HFF-Myc (cell line): ENCODE data around the gene FARP1.
"Not testable (repeated sequence)": the region's sequence is repeated elsewhere in the genome, so short reads cannot be mapped to it uniquely, and the experiment has no call there.

Experiments used
- DNase-seq: peaks from one replicate; pipeline ENCODE4 v3.0.0-alpha.2; 2011; ENCODE audit warnings: low read depth; ENCODE audit errors: extremely low read depth
- H3K4me3 ChIP-seq: replicated peaks from 2 replicates; pipeline ENCODE4 v1.5.1; 2011; ENCODE audit warnings: low read depth, mild to moderate bottlenecking, control low read depth, low read length
- TF ChIP-seq, protein P1 (sequence below): IDR thresholded peaks from 2 replicates; pipeline ENCODE4 v1.5.1; 2012; ENCODE audit warnings: mild to moderate bottlenecking, low read depth, low read length, control low read depth; ENCODE audit errors: missing control alignments

FARP1 gene

DNA sequence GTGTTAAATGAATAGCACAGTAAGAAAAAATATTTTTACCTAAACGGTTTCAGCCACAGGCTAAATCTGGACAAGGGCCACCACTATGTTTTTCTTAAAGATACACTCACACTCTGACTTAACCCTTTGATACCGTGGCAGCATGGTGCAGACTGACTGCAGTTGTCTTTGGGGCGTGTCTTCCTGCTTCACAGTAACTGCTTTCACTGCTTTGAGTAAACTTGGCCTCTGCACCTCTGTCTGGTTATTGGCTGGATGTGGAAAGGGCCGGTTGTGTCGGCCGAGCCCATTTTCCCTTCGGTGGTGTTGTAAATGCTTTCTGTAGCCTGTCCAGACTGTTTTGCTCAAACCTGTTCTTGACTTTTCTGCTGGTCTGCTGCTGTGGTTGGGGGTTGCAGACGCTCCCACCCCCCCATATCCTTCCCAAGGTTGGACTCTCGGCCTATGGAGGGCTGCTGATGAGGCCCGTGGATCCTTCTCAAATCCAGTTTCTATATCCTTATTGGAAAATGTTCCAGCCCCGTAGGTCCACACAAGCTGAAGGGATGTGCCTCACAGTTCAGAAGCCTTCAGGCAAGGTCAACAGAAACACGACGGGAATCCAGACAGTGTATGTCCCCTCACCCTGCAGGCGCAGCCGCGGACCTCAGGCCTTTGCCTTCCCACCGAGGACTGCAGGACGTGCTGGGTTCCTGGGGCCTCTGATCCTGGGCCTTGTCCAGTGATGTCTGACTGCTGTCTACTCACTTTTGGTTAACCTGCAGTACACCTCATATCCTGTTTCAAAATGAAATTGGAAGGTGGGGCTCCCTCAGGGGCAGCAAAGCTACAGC lies 124.4 kb downstream of the FARP1 start:
- no peak overlapping the region for H3K4me3 ChIP-seq
- DNase-seq: no peak
- TF ChIP-seq, protein P1, sequence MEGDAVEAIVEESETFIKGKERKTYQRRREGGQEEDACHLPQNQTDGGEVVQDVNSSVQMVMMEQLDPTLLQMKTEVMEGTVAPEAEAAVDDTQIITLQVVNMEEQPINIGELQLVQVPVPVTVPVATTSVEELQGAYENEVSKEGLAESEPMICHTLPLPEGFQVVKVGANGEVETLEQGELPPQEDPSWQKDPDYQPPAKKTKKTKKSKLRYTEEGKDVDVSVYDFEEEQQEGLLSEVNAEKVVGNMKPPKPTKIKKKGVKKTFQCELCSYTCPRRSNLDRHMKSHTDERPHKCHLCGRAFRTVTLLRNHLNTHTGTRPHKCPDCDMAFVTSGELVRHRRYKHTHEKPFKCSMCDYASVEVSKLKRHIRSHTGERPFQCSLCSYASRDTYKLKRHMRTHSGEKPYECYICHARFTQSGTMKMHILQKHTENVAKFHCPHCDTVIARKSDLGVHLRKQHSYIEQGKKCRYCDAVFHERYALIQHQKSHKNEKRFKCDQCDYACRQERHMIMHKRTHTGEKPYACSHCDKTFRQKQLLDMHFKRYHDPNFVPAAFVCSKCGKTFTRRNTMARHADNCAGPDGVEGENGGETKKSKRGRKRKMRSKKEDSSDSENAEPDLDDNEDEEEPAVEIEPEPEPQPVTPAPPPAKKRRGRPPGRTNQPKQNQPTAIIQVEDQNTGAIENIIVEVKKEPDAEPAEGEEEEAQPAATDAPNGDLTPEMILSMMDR: no peak

DNA sequence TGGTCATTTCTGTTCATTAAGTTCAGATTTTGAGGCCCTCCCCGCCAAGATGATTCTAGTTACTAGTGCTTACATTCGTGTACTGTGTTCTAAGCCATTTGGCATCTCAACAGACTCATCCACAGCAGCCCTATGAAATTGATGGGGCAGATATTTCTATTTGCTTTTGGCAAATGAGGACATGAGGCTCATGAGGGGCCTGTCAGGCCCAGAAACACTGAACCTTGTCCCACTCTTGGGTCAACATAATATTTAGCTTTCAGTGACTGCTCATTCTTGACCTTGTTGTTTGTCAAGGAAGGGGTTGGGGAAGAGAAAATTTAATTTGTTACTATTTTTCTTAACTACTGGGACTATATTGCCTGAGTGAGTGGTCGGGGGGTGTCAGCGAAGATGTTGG lies 126.5 kb downstream of the FARP1 start:
- TF ChIP-seq, protein P1: no peak
- no peak overlapping the region for H3K4me3 ChIP-seq
- no peak for DNase-seq

DNA sequence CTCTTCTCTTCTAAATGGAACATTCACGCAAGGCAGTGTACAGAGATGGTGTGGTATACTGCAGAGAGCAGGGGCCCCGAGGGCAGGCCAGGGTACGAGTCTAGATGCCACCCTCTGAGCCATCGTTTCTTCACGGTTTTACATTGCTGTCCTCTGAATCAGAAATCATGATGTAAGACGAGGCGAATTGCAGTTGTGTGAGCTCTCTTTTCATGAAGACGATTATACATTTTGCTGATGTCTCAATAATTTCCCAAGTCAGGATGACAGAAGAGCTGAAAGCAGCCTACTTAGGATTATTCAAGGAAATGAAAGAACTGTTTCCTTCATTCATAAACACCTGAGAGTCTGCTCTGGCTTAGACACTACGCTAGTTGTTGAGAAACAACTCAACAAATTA lies 127.9 kb downstream of the FARP1 start:
- TF ChIP-seq, protein P1: no peak
- DNase-seq: no peak
- H3K4me3 ChIP-seq: no peak overlapping the region

DNA sequence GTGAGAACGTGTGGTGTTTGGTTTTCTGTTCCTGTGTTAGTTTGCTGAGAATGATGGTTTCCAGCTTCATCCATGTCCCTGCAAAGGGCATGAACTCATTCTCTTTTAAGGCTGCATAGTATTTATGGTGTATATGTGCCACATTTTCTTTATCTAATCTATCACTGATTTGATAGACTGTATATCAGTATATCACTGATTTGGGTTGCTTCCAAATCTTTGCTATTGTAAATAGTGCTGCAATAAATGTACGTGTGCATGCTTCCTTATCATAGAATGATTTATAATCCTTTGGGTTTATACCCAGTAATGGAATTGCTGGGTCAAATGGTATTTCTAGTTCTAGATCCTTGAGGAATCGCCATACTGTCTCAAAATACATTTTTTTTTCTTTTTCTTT lies 128.8 kb downstream of the FARP1 start:
- H3K4me3 ChIP-seq, DNase-seq: not testable (repeated sequence)

DNA sequence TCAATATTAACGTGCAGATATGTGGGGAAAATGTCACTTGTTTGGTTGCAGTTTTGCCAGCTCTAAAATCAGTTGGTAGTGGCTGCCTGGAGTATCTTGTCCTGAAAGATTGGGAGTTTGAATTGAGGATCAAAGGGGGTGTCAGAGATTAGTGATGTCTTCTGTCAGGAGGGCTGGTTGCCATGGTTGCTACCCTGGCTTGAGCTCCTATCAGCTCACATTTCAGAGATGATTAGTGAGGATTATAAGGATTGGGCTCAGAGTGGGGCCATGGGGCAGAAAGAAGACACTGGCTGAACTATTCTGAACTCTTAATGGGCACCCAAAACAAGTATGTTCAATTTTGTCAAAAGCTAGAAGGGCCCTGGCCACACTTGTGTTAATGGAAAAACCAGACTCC lies 129.7 kb downstream of the FARP1 start:
- no peak for DNase-seq
- no peak overlapping the region for H3K4me3 ChIP-seq
- TF ChIP-seq, protein P1: no peak

DNA sequence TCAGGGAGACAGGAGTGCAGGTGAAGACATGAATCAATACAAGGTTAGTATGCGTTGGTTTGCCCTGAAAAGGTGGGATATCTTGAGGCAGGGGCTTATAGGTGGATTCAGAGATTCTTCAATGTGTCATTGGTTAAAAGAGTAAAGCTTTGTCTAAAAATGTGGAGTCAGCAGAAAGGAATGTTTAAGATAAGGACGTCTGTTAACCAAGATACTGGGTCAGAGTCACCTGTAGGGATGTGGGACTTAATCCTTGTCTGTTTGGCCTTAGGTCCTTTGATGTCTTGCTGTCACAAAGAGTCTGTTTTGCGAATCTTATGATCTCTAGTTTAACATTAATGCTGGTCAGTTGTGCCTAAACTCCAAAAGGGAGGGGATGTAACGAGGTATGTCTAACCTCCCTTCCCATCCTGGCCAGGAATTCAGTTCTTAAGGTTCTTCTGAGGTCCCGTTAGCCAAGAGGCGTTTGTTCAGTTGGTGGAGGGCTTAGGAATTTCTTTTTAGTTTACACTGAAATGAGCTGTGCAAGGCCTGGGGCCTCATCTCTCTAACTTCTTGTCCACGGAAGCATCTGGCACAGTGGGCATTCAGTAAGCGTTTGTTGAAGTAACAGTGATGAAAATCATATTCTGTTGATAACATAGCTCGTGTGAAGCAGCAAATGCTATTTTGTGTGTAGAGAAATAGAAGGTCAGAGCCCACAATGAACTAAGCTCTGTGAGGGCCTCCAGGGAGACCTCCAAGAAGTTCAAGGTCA lies 130.4 kb downstream of the FARP1 start:
- H3K4me3 ChIP-seq: no peak overlapping the region
- no peak for DNase-seq
- TF ChIP-seq, protein P1: no peak
